Stimulated activated CD8-positive, alpha-beta memory T cell treated with anti-CD3 and anti-CD28 coated beads, Interleukin-12 subunit alpha, Interleukin-12 subunit beta, amount 100 ng/mL, for 1 hour (primary cell): ENCODE data around the gene NRXN3.

ENCODE experiments used
- DNase-seq: peaks from one replicate; pipeline ENCODE4 v3.0.0-alpha.2; 2020; ENCODE audit warnings: low read depth

Gene NRXN3

GRCh38 chr14:79543967-79544697 is 1374.0 kb downstream of the NRXN3 start:
- no peak for DNase-seq

GRCh38 chr14:79544698-79545070 is 1374.5 kb downstream of the NRXN3 start:
- no peak for DNase-seq

GRCh38 chr14:79548836-79549235 is 1378.7 kb downstream of the NRXN3 start:
- no peak for DNase-seq

- DNase-seq, result no peak
Measured at GRCh38 chr14:79549515-79549914, 1379.3 kb downstream of the NRXN3 start.

- no peak for DNase-seq
Measured at GRCh38 chr14:79551523-79551922, 1381.3 kb downstream of the NRXN3 start.

- no peak for DNase-seq
Measured at GRCh38 chr14:79552778-79553177, 1382.6 kb downstream of the NRXN3 start.

GRCh38 chr14:79554816-79555215 is 1384.6 kb downstream of the NRXN3 start:
- DNase-seq, result no peak

- DNase-seq, result no peak
Measured at GRCh38 chr14:79555429-79555828, 1385.3 kb downstream of the NRXN3 start.

- no peak for DNase-seq
Measured at GRCh38 chr14:79557309-79557708, 1387.1 kb downstream of the NRXN3 start.

- DNase-seq, result no peak
Measured at GRCh38 chr14:79562185-79562584, 1392.0 kb downstream of the NRXN3 start.

- DNase-seq, result no peak
Measured at GRCh38 chr14:79564371-79564770, 1394.2 kb downstream of the NRXN3 start.

- DNase-seq, result no peak
Measured at GRCh38 chr14:79567306-79567705, 1397.1 kb downstream of the NRXN3 start.

GRCh38 chr14:79568594-79568993 is 1398.4 kb downstream of the NRXN3 start:
- no peak for DNase-seq

GRCh38 chr14:79569072-79569471 is 1398.9 kb downstream of the NRXN3 start:
- DNase-seq, result no peak

GRCh38 chr14:79570648-79571047 is 1400.5 kb downstream of the NRXN3 start:
- DNase-seq, result no peak

- no peak for DNase-seq
Measured at GRCh38 chr14:79571366-79571765, 1401.2 kb downstream of the NRXN3 start.

GRCh38 chr14:79573486-79573885 is 1403.3 kb downstream of the NRXN3 start:
- no peak for DNase-seq

- DNase-seq, result no peak
Measured at GRCh38 chr14:79575032-79575431, 1404.9 kb downstream of the NRXN3 start.

GRCh38 chr14:79576424-79576823 is 1406.3 kb downstream of the NRXN3 start:
- no peak for DNase-seq

- no peak for DNase-seq
Measured at GRCh38 chr14:79578470-79578869, 1408.3 kb downstream of the NRXN3 start.

- DNase-seq, result no peak
Measured at GRCh38 chr14:79580414-79580813, 1410.2 kb downstream of the NRXN3 start.

GRCh38 chr14:79580906-79581305 is 1410.7 kb downstream of the NRXN3 start:
- DNase-seq, result no peak

- DNase-seq, result no peak
Measured at GRCh38 chr14:79581912-79582576, 1411.9 kb downstream of the NRXN3 start.
